ENCODE measurements around the gene PDGFA. TPM values are rescaled to one million over a fixed set of nuclear protein-coding genes. Genes with fewer than 3 reads are reported as not detected.

PDGFA gene
- total and polyA plus RNA-seq, 8 donors = 25.9 to 69.4 (median 36.3) TPM

- H3K27ac ChIP-seq = no peak overlapping the region
- no peak overlapping the region for H3K4me3 ChIP-seq
- H3K27me3 ChIP-seq = no peaks in the 10 kb centered on the region
- no peaks in the 10 kb centered on the region for H3K9me3 ChIP-seq
- no peak for DNase-seq
- H3K36me3 ChIP-seq = no peaks in the 10 kb centered on the region
- ATAC-seq = no peak
- intact Hi-C loops (cut with DNase I) = no loop called here
- TF ChIP-seq CTCF (IDR thresholded peaks at IDR 0.05) = no peak
- H3K4me1 ChIP-seq = no peaks in the 10 kb centered on the region
These were observed 46.5 kb upstream of the PDGFA start for GRCh38 chr7:566100-566499.

DNA sequence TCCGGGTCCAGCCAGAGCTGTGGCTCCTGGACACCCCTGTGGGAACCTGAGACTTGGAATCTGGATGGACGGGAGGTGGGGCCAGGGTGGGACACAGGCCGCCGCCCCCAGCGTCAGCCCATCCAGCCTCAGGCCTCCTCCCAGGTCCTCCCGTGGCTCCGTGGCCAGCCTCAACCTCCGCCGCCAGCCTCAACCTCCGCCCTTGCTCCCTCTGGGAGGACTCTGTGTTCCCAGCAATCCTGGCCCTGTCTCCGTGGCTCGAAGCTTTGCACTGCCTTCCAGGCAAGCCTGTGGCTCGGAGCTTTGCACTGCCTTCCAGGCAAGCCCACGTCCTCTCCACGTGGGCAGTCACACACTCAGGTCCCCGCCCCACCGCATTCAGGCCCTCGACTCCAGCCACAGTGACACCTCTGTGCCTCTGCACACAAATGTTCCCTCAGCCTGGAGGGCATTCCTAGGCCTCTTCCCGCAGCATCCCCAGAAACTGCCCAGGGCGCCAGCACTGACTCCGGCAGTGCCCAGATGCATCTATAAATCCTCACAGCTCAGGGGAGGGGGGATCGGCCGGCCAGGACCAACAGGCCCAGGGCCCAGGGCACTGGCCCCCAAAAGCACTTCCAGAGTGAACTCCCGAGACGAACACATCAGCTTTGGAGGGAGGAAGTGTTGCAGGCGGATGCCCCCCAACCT lies 44.7 kb upstream of the PDGFA start:
- Histone ChIP-seq H3K36me3 (no peaks in the 10 kb centered on the region), H3K4me1 (no peaks in the 10 kb centered on the region), H3K4me3 (no peak overlapping the region), H3K27ac (no peak overlapping the region), H3K9me3 (no peaks in the 10 kb centered on the region), H3K27me3 (no peaks in the 10 kb centered on the region)
- DNase-seq = peak in 1 of 4 donors; percentile 70
- no peak for ATAC-seq
- intact Hi-C loops (cut with DNase I) = no loop called here
- no peak for TF ChIP-seq CTCF (IDR thresholded peaks at IDR 0.05)

DNA sequence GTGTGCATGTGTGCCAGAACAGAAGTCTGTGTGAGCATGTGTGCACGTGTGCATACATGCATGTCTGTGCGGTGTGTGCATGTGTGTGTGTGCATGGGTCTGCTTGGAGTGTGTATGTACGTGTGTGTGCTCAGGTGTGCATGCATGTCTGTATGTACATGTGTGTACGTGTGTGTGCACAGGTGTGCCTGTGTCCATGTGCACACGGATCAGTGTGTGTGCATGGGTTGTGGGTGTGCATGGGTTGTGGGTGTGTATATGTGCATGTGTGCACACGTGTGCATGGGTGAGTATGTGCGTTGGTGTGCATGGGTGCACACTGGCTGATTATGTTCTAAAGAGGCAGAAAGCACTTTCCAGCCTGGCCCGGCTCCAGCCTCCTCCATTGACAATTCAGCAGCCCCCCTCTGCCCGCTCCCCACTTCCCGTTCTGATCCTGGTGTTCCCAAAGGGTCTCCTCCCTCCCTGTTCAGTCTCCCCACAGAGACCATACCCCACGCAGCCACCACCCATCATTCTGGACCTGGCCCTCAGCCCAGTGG lies 44.1 kb upstream of the PDGFA start:
- DNase-seq (peak in 1 of 4 donors; percentile 32), ATAC-seq (no peak)
- H3K4me3 ChIP-seq = no peak overlapping the region
- no peaks in the 10 kb centered on the region for H3K4me1 ChIP-seq
- no peak for TF ChIP-seq CTCF (IDR thresholded peaks at IDR 0.05)
- no peak overlapping the region for H3K27ac ChIP-seq
- H3K36me3 ChIP-seq = no peaks in the 10 kb centered on the region
- no peaks in the 10 kb centered on the region for H3K27me3 ChIP-seq
- intact Hi-C loops (cut with DNase I) = no loop called here
- H3K9me3 ChIP-seq = no peaks in the 10 kb centered on the region

DNA sequence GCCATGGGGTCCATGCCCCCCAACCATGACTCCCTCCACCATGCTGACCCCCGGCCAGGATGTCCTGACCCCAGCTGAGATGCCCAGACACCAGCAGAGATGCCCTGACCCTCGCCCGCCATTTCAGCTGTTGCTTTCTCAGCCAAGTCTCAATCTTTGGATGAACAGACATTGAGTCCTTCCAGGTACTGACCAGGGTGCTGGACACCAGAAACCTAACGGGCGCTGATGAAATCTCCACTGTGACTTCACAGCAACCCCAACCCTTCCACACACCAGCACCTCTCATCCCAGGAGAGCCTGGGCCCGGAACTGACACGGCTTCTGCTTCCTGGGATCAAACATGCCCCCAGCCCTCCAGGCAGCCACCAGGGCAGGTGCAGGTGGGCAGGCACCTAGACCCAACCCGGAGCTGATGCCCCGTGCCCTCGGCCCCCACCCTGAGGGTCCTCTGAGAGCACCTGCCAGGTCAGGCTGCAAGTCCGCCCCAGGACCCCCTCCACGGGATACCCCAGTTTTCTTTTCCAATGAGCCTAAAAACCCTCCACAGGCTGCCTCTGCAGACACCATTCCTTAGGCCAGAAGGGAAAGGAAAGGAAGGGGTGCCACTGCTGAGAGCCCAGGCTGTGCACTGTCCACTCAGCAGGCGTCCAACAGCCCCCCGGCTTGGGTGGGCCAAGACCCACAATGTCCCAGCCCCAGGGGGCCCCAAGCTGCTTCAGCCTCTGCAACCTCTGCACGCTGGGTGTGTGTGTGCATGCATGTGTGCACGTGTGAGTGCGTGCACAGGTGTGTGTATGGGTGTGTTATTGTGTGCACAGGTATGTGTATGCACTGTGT lies 43.4 kb upstream of the PDGFA start:
- H3K4me3 ChIP-seq = no peak overlapping the region
- DNase-seq (peak in 1 of 4 donors; percentile 68), ATAC-seq (no peak)
- no peaks in the 10 kb centered on the region for H3K9me3 ChIP-seq
- intact Hi-C loops (cut with DNase I) = no loop called here
- no peaks in the 10 kb centered on the region for H3K36me3 ChIP-seq
- H3K27me3 ChIP-seq = no peaks in the 10 kb centered on the region
- no peaks in the 10 kb centered on the region for H3K4me1 ChIP-seq
- H3K27ac ChIP-seq = no peak overlapping the region
- TF ChIP-seq CTCF (IDR thresholded peaks at IDR 0.05) = no peak

GRCh38 chr7:562374-562675 lies 42.7 kb upstream of the PDGFA start:
- Histone ChIP-seq H3K36me3 (no peaks in the 10 kb centered on the region), H3K4me3 (no peak overlapping the region), H3K27ac (no peak overlapping the region), H3K27me3 (no peaks in the 10 kb centered on the region), H3K4me1 (no peaks in the 10 kb centered on the region), H3K9me3 (no peaks in the 10 kb centered on the region)
- ATAC-seq (no peak), DNase-seq (peak in 1 of 4 donors; percentile 47)
- intact Hi-C loops (cut with DNase I) = no loop called here
- TF ChIP-seq CTCF (IDR thresholded peaks at IDR 0.05) = no peak
